Activated naive CD4-positive, alpha-beta T cell treated with anti-CD3 and anti-CD28 coated beads for 36 hours (primary cell): ENCODE results near the gene ZNF8. TPM values are rescaled to one million over a fixed set of nuclear protein-coding genes. Genes with fewer than 3 reads are reported as not detected.
"Not testable (repeated sequence)": the region's sequence is repeated elsewhere in the genome, so short reads cannot be mapped to it uniquely, and the experiment has no call there.

Source experiments
- CTCF ChIA-PET: fragments of 350-600 bp; sonication (Branson Sonifier 250); formaldehyde crosslinking; loops from one replicate; lab custom pipeline; 2021; ENCODE audit warnings: antibody characterized with exemption; lab: Charles Lee
- DNase-seq: peaks from one replicate; pipeline ENCODE4 v3.0.0-alpha.2; 2020
- H3K27ac Mint-ChIP-seq: one replicate; pipeline ENCODE4 v1.8.0; 2021; ENCODE audit warnings: mild to moderate bottlenecking, mixed read lengths
- H3K27me3 Mint-ChIP-seq: one replicate; pipeline ENCODE4 v1.8.0; 2021; ENCODE audit warnings: low read depth, mixed read lengths
- H3K36me3 Mint-ChIP-seq: one replicate; pipeline ENCODE4 v1.8.0; 2021; ENCODE audit warnings: low read depth, mixed read lengths
- H3K4me1 Mint-ChIP-seq: one replicate; pipeline ENCODE4 v1.8.0; 2021; ENCODE audit warnings: low read depth, mixed read lengths
- H3K4me3 Mint-ChIP-seq: one replicate; pipeline ENCODE4 v1.8.0; 2021; ENCODE audit warnings: mild to moderate bottlenecking, moderate library complexity, mixed read lengths
- H3K9me3 Mint-ChIP-seq: one replicate; pipeline ENCODE4 v1.8.0; 2021; ENCODE audit warnings: mixed read lengths
- intact Hi-C: fragments of 100-400 bp; cut with micrococcal nuclease; formaldehyde crosslinking; loops from one replicate; pipeline ENCODE4 v1.15.1; 2023
- total RNA-seq, 2 experiments: library from RNA; stranded (reverse); gene quantifications; one replicate each; pipeline ENCODE4 v1.2.3, GENCODE V29; 2021

Gene ZNF8
- total RNA-seq, 2 experiments from 2014 or later: 3.2 to 3.6 TPM

GRCh38 chr19:58338825-58339558 is 60.2 kb downstream of the ZNF8 start:
- Mint-ChIP-seq H3K36me3 (peaks cover 37% of the 10 kb centered on the region), H3K27me3 (no peaks in the 10 kb centered on the region), H3K27ac (no peak overlapping the region), H3K9me3 (peaks cover 13% of the 10 kb centered on the region), H3K4me3 (no peak overlapping the region), H3K4me1 (no peaks in the 10 kb centered on the region)
- CTCF ChIA-PET: no interaction called here
- no peak for DNase-seq
- intact Hi-C loops: no loop called here

DNA sequence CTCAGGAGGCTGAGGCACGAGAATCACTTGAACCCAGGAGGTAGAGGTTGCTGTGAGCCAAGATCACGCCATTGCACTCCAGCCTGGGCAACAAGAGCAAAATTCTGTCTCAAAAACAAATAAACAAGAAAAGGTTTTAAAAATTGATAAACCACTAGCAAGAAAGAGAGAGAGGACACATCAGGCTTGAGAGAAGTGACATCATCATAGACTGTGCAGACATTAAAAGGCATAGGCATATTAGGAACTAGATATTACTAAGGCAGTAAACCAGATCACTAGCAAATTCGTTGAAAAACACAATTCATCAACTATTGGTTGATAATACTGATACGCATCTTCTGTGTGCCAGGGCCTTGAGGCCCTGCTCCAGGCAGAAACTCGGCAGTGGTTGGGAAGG is 66.8 kb downstream of the ZNF8 start:
- Mint-ChIP-seq H3K27me3 (peaks cover 3% of the 10 kb centered on the region), H3K4me3 (peak overlapping the region; percentile 68), H3K9me3 (peaks cover 1% of the 10 kb centered on the region), H3K36me3 (peaks cover 11% of the 10 kb centered on the region), H3K27ac (no peak overlapping the region), H3K4me1 (peaks cover 23% of the 10 kb centered on the region)
- CTCF ChIA-PET: no interaction called here
- no peak for DNase-seq
- intact Hi-C loops: no loop called here

GRCh38 chr19:58346961-58347929 is 68.5 kb downstream of the ZNF8 start:
- H3K4me1 Mint-ChIP-seq: peaks cover 23% of the 10 kb centered on the region
- H3K4me3 Mint-ChIP-seq: peak overlapping the region; percentile 87
- intact Hi-C loops: loop anchor here (1.0 kb wide), 1 partner anchor 15 kb away; the partner anchor contains the start of gene ZNF497
- peaks cover 6% of the 10 kb centered on the region for H3K36me3 Mint-ChIP-seq
- H3K9me3 Mint-ChIP-seq: peaks cover 1% of the 10 kb centered on the region
- CTCF ChIA-PET: no interaction called here
- peak; percentile 69 for DNase-seq
- peak overlapping the region; percentile 21 for H3K27ac Mint-ChIP-seq
- peaks cover 5% of the 10 kb centered on the region for H3K27me3 Mint-ChIP-seq

DNA sequence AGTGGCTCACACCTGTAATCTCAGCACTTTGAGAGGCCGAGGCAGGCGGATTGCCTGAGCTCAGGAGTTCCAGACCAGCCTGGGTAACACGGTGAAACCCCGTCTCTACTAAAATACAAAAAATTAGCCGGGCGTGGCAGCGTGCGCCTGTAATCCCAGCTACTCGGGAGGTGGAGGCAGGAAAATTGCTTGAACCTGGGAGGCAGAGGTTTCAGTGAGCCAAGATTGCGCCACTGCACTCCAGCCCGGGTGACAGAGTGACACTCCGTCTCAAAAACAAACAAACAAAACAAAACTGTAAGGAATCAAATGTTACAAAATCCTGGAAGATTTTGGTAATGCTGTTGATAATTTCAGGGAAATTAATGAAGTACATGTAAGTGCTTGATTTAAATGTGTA is 69.3 kb downstream of the ZNF8 start:
- H3K36me3 Mint-ChIP-seq, H3K9me3 Mint-ChIP-seq, H3K27me3 Mint-ChIP-seq, DNase-seq, H3K27ac Mint-ChIP-seq, intact Hi-C loops: not testable (repeated sequence)
- peak overlapping the region; percentile 87 for H3K4me3 Mint-ChIP-seq
- H3K4me1 Mint-ChIP-seq: peaks cover 23% of the 10 kb centered on the region
- CTCF ChIA-PET: interaction anchor here (0.6 to 0.7 kb wide), 2 partner anchors 120 to 129 kb away, joined by 3 to 4 read pairs; no protein-coding TSS in a partner anchor

DNA sequence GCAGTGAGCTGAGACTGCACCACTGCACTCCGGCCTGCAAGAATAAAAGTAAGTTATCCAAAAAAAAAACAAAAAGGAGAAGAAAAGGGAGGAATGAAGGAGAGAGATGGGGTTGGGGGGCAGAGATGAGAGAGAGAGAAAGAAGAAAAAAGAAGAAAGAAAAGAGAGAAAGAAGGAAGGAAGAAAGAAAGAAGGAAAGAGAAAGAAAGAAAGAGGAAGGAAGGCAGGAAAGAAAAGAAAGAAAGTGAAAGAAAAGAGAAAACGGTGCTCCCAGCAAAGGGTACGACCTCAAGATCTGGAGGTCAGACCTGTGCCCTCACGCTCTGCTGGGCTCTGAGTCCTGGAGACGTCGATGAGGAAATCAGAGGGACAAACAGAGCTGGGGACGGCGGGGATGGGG is 70.8 kb downstream of the ZNF8 start:
- no peak for DNase-seq
- Mint-ChIP-seq H3K4me1 (peaks cover 23% of the 10 kb centered on the region), H3K27me3 (peaks cover 5% of the 10 kb centered on the region), H3K9me3 (no peaks in the 10 kb centered on the region), H3K36me3 (peaks cover 9% of the 10 kb centered on the region), H3K27ac (no peak overlapping the region), H3K4me3 (no peak overlapping the region)
- CTCF ChIA-PET: no interaction called here
- intact Hi-C loops: no loop called here

GRCh38 chr19:58350001-58350861 is 71.5 kb downstream of the ZNF8 start:
- Mint-ChIP-seq H3K4me1 (peaks cover 25% of the 10 kb centered on the region), H3K9me3 (no peaks in the 10 kb centered on the region), H3K27ac (no peak overlapping the region), H3K4me3 (no peak overlapping the region), H3K36me3 (peaks cover 9% of the 10 kb centered on the region), H3K27me3 (peaks cover 5% of the 10 kb centered on the region)
- intact Hi-C loops: no loop called here
- CTCF ChIA-PET: no interaction called here
- no peak for DNase-seq

GRCh38 chr19:58350871-58351557 is 72.3 kb downstream of the ZNF8 start:
- intact Hi-C loops: no loop called here

GRCh38 chr19:58351558-58351878 is 72.8 kb downstream of the ZNF8 start:
- H3K4me1 Mint-ChIP-seq: peaks cover 28% of the 10 kb centered on the region
- H3K9me3 Mint-ChIP-seq: no peaks in the 10 kb centered on the region
- peaks cover 9% of the 10 kb centered on the region for H3K36me3 Mint-ChIP-seq
- no peak overlapping the region for H3K4me3 Mint-ChIP-seq
- peaks cover 5% of the 10 kb centered on the region for H3K27me3 Mint-ChIP-seq
- H3K27ac Mint-ChIP-seq: no peak overlapping the region
- CTCF ChIA-PET: no interaction called here
- intact Hi-C loops: no loop called here
- no peak for DNase-seq

More at GRCh38 chr19:58350871-58351557, 72.3 kb downstream of the ZNF8 start:
- Mint-ChIP-seq H3K27me3 (peaks cover 5% of the 10 kb centered on the region), H3K9me3 (no peaks in the 10 kb centered on the region), H3K36me3 (peaks cover 9% of the 10 kb centered on the region), H3K27ac (no peak overlapping the region), H3K4me3 (no peak overlapping the region), H3K4me1 (peaks cover 25% of the 10 kb centered on the region)
- DNase-seq: no peak
- CTCF ChIA-PET: no interaction called here

GRCh38 chr19:58351990-58352755 is 73.4 kb downstream of the ZNF8 start:
- no peak for DNase-seq
- Mint-ChIP-seq H3K36me3 (peaks cover 9% of the 10 kb centered on the region), H3K27ac (no peak overlapping the region), H3K4me1 (peaks cover 27% of the 10 kb centered on the region), H3K4me3 (no peak overlapping the region), H3K27me3 (peaks cover 5% of the 10 kb centered on the region), H3K9me3 (no peaks in the 10 kb centered on the region)
- CTCF ChIA-PET: no interaction called here
- intact Hi-C loops: no loop called here
